Endothelial cell of umbilical vein (primary cell): ENCODE measurements around the gene RPS6KB1.

ENCODE experiments used
- EZH2 ChIP-seq: IDR thresholded peaks from 2 replicates; pipeline ENCODE4 v1.6.1; 2012; ENCODE audit warnings: borderline replicate concordance, low read depth, mild to moderate bottlenecking, moderate library complexity, low read length, inconsistent platforms; ENCODE audit not compliant: severe bottlenecking
- FOS ChIP-seq: IDR thresholded peaks from 2 replicates; pipeline ENCODE4 v1.6.1; 2011; ENCODE audit warnings: mild to moderate bottlenecking, low read length, moderate library complexity, borderline replicate concordance; ENCODE audit not compliant: insufficient read depth
- JUN ChIP-seq: IDR thresholded peaks from 2 replicates; pipeline ENCODE4 v1.6.1; 2011; ENCODE audit warnings: borderline replicate concordance, low read depth; ENCODE audit not compliant: insufficient read length, insufficient read depth
- POLR2A ChIP-seq: IDR thresholded peaks from 2 replicates; pipeline ENCODE4 v1.6.1; 2012; ENCODE audit warnings: low read depth, mild to moderate bottlenecking, control low read depth, low read length
- POLR2AphosphoS5 ChIP-seq: IDR thresholded peaks from 2 replicates; pipeline ENCODE4 v1.6.1; 2012; ENCODE audit warnings: low read depth, mild to moderate bottlenecking, control low read depth, low read length, moderate library complexity; ENCODE audit not compliant: insufficient read depth
- TF ChIP-seq, protein P1 (sequence below): IDR thresholded peaks from 2 replicates; pipeline ENCODE4 v1.6.1; 2011; ENCODE audit not compliant: insufficient read depth, insufficient read length
- TF ChIP-seq, protein P2 (sequence below), 2 donors: IDR thresholded peaks; 1 replicate in 1 of 2; 2 replicates in 1 of 2; pipeline ENCODE4 v1.5.1; 2011; ENCODE audit warnings: low read length in 2 of 2, mild to moderate bottlenecking in 2 of 2, moderate library complexity in 2 of 2, control low read depth in 1 of 2, inconsistent platforms in 1 of 2, low read depth in 1 of 2; ENCODE audit not compliant: insufficient read depth in 1 of 2; ENCODE audit errors: extremely low read depth in 1 of 2

DNA sequence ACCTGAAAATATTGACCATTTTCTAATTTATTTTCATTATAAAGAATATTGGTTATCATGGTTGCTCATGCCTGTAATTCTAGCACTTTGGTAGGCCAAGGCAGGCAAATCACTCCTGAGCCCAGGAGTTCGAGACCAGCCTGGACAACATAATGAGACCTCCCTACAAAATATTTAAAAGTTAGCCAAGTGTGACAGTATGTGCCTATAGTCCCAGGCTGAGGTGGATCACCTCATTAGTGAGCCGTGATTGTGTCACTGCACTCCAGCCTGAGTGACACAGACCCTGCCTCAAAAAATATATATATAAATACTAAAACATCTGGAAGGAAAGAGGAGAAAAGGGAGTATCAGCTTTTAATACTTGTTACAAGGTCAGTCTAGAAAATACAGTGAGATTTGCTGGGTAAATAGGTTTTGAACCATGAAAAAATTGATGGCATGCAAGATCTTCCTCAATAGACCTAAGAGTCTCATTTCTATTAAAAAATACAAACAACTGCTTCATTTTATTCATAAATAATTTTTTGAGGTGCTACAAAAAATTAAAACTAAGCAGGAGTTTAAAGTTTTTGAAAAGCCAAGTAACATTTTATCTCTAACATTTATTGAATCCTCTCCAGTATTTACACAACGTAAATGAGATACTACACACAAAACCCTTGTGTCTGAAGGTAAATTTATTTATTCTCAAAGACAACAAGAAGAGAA lies 47.9 kb upstream of the RPS6KB1 start:
- TF ChIP-seq, protein P1, sequence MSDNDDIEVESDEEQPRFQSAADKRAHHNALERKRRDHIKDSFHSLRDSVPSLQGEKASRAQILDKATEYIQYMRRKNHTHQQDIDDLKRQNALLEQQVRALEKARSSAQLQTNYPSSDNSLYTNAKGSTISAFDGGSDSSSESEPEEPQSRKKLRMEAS = no peak
- TF ChIP-seq, protein P2, sequence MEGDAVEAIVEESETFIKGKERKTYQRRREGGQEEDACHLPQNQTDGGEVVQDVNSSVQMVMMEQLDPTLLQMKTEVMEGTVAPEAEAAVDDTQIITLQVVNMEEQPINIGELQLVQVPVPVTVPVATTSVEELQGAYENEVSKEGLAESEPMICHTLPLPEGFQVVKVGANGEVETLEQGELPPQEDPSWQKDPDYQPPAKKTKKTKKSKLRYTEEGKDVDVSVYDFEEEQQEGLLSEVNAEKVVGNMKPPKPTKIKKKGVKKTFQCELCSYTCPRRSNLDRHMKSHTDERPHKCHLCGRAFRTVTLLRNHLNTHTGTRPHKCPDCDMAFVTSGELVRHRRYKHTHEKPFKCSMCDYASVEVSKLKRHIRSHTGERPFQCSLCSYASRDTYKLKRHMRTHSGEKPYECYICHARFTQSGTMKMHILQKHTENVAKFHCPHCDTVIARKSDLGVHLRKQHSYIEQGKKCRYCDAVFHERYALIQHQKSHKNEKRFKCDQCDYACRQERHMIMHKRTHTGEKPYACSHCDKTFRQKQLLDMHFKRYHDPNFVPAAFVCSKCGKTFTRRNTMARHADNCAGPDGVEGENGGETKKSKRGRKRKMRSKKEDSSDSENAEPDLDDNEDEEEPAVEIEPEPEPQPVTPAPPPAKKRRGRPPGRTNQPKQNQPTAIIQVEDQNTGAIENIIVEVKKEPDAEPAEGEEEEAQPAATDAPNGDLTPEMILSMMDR (IDR thresholded peaks at IDR 0.05; ENCODE audit: extremely low read depth in 1 of 2, insufficient read depth in 1 of 2, low read depth in 1 of 2, low read length in 2 of 2) = no peak
- TF ChIP-seq EZH2 = no peak
- TF ChIP-seq POLR2A = no peak
- peak; percentile 34 for TF ChIP-seq POLR2AphosphoS5
- TF ChIP-seq FOS = no peak
- no peak for TF ChIP-seq JUN
